Epidermal melanocyte (primary cell): ENCODE results near the gene KRT5.
"Not testable (repeated sequence)": the region's sequence is repeated elsewhere in the genome, so short reads cannot be mapped to it uniquely, and the experiment has no call there.

ENCODE experiments used
- DNase-seq: peaks from one replicate; pipeline ENCODE4 v3.0.0; 2011; ENCODE audit warnings: low spot score; ENCODE audit not compliant: insufficient read length

KRT5 gene

GRCh38 chr12:52495389-52495788 is 24.8 kb downstream of the KRT5 start:
- DNase-seq: no peak

- no peak for DNase-seq
These were observed 25.7 kb downstream of the KRT5 start for GRCh38 chr12:52494518-52494917.

GRCh38 chr12:52494100-52494499 is 26.1 kb downstream of the KRT5 start:
- no peak for DNase-seq

GRCh38 chr12:52493172-52493571 is 27.0 kb downstream of the KRT5 start, which contains the start of gene KRT6A:
Gene KRT6A (minus strand): TSS chr12:52493257. CDS start chr12:52493188, 69 bp downstream.
- no peak for DNase-seq

- not testable (repeated sequence) for DNase-seq
These were observed 27.8 kb downstream of the KRT5 start for GRCh38 chr12:52492405-52492804.

GRCh38 chr12:52491495-52491894 is 28.7 kb downstream of the KRT5 start:
- not testable (repeated sequence) for DNase-seq

- no peak for DNase-seq
These were observed 31.5 kb downstream of the KRT5 start for GRCh38 chr12:52488736-52489135.

- DNase-seq: not testable (repeated sequence)
These were observed 32.3 kb downstream of the KRT5 start for GRCh38 chr12:52487744-52488443.

- DNase-seq: no peak
These were observed 33.0 kb downstream of the KRT5 start for GRCh38 chr12:52487211-52487610.

GRCh38 chr12:52486166-52487105 is 33.8 kb downstream of the KRT5 start:
- DNase-seq: no peak

- no peak for DNase-seq
These were observed 40.1 kb downstream of the KRT5 start for GRCh38 chr12:52480073-52480472.

- no peak for DNase-seq
These were observed 42.5 kb downstream of the KRT5 start for GRCh38 chr12:52477651-52478050.

GRCh38 chr12:52474212-52474611 is 46.0 kb downstream of the KRT5 start:
- DNase-seq: no peak

- no peak for DNase-seq
These were observed 46.4 kb downstream of the KRT5 start, which contains the start of gene KRT6C for GRCh38 chr12:52473768-52474167. Gene KRT6C (minus strand): TSS chr12:52473805. CDS start chr12:52473737, 68 bp downstream.

- no peak for DNase-seq
These were observed 50.3 kb downstream of the KRT5 start for GRCh38 chr12:52469853-52470252.

GRCh38 chr12:52464897-52465296 is 55.3 kb downstream of the KRT5 start:
- no peak for DNase-seq
